Epithelial cell of proximal tubule (primary cell): ENCODE data around the gene TEX54. TPM values are rescaled to one million over a fixed set of nuclear protein-coding genes. Genes with fewer than 3 reads are reported as not detected.
"Not testable (repeated sequence)": the region's sequence is repeated elsewhere in the genome, so short reads cannot be mapped to it uniquely, and the experiment has no call there.

Experiments used
- DNase-seq: peaks from one replicate; pipeline ENCODE4 v3.0.0-alpha.2; 2011; ENCODE audit warnings: low read depth
- H3K4me3 ChIP-seq: 2 replicates; pipeline ENCODE4 v1.5.1; 2011; ENCODE audit warnings: low read depth, mild to moderate bottlenecking, low read length
- CTCF ChIP-seq: conservative IDR thresholded peaks from 2 replicates; pipeline ENCODE4 v1.5.1; 2012; ENCODE audit warnings: low read depth, mild to moderate bottlenecking, low read length
- total RNA-seq: library from RNA; depleted of rRNA; stranded (reverse); fragments of >200 nt; gene quantifications from 2 replicates; pipeline ENCODE4 v1.2.3, GENCODE V29; 2015

TEX54 gene
- total RNA-seq, 1 donor from 2014 or later = not detected

- peak within 1 kb of the TSS; percentile 97 for H3K4me3 ChIP-seq
- TF ChIP-seq CTCF = no peak
- peak; percentile 56 for DNase-seq
Measured at GRCh38 chr11:62839050-62839945, 6.7 kb upstream of the TEX54 start, which contains the start of gene WDR74. TSS of gene WDR74 (minus strand) at chr11:62839590. CDS start at chr11:62839570, 20 bp downstream.

- no peak for DNase-seq
- no peak overlapping the region for H3K4me3 ChIP-seq
- TF ChIP-seq CTCF = no peak
Measured at GRCh38 chr11:62835336-62835735, 2.7 kb upstream of the TEX54 start.

- peak; percentile 84 for DNase-seq
- no peak for TF ChIP-seq CTCF
- peak within 1 kb of the TSS; percentile 97 for H3K4me3 ChIP-seq
Measured at GRCh38 chr11:62831520-62832335, 913 bp downstream of the TEX54 start, which contains the start of gene STX5. TSS of gene STX5 (minus strand) at chr11:62832051. CDS start at chr11:62831243, 808 bp downstream.

- peak overlapping the region; percentile 97 for H3K4me3 ChIP-seq
- no peak for TF ChIP-seq CTCF
- no peak for DNase-seq
Measured at GRCh38 chr11:62830904-62831519, 1.6 kb downstream of the TEX54 start.

- not testable (repeated sequence) for H3K4me3 ChIP-seq, DNase-seq
Measured at GRCh38 chr11:62828130-62828529, 4.5 kb downstream of the TEX54 start.

GRCh38 chr11:62823677-62824076 is 9.0 kb downstream of the TEX54 start:
- TF ChIP-seq CTCF = no peak
- no peak for DNase-seq
- H3K4me3 ChIP-seq = no peak overlapping the region

- DNase-seq = no peak
- no peak for TF ChIP-seq CTCF
Measured at GRCh38 chr11:62817129-62817528, 15.5 kb downstream of the TEX54 start.

More at GRCh38 chr11:62817129-62817528, 15.5 kb downstream of the TEX54 start:
- H3K4me3 ChIP-seq = no peak overlapping the region
